ENCODE measurements around the gene ATP8A1.

The ATP8A1 gene

GRCh38 chr4:42641656-42642055, 15.2 kb downstream of the ATP8A1 start:
- no peak for DNase-seq (ENCODE audit: low read depth)
- no peak overlapping the region for H3K4me3 ChIP-seq (ENCODE audit: low read length)
- TF ChIP-seq CTCF (conservative IDR thresholded peaks at IDR 0.05; ENCODE audit: low read length) = no peak

- no peak overlapping the region for H3K4me3 ChIP-seq (ENCODE audit: low read length)
- DNase-seq (ENCODE audit: low read depth) = no peak
- TF ChIP-seq CTCF (conservative IDR thresholded peaks at IDR 0.05; ENCODE audit: low read length) = no peak
Measured at GRCh38 chr4:42641161-42641560, 15.7 kb downstream of the ATP8A1 start.

GRCh38 chr4:42640613-42641012, 16.3 kb downstream of the ATP8A1 start:
- no peak for TF ChIP-seq CTCF (conservative IDR thresholded peaks at IDR 0.05; ENCODE audit: low read length)
- no peak for DNase-seq (ENCODE audit: low read depth)
- H3K4me3 ChIP-seq (ENCODE audit: low read length) = no peak overlapping the region

GRCh38 chr4:42638993-42639392, 17.9 kb downstream of the ATP8A1 start:
- TF ChIP-seq CTCF (conservative IDR thresholded peaks at IDR 0.05; ENCODE audit: low read length) = no peak
- DNase-seq (ENCODE audit: low read depth) = no peak
- no peak overlapping the region for H3K4me3 ChIP-seq (ENCODE audit: low read length)

- H3K4me3 ChIP-seq (ENCODE audit: low read length) = no peak overlapping the region
- no peak for DNase-seq (ENCODE audit: low read depth)
- TF ChIP-seq CTCF (conservative IDR thresholded peaks at IDR 0.05; ENCODE audit: low read length) = no peak
Measured at GRCh38 chr4:42638321-42638720, 18.6 kb downstream of the ATP8A1 start.

- no peak overlapping the region for H3K4me3 ChIP-seq (ENCODE audit: low read length)
- TF ChIP-seq CTCF (conservative IDR thresholded peaks at IDR 0.05; ENCODE audit: low read length) = no peak
- DNase-seq (ENCODE audit: low read depth) = no peak
Measured at GRCh38 chr4:42637867-42638266, 19.0 kb downstream of the ATP8A1 start.

- H3K4me3 ChIP-seq (ENCODE audit: low read length) = no peak overlapping the region
- TF ChIP-seq CTCF (conservative IDR thresholded peaks at IDR 0.05; ENCODE audit: low read length) = no peak
- no peak for DNase-seq (ENCODE audit: low read depth)
Measured at GRCh38 chr4:42637104-42637503, 19.8 kb downstream of the ATP8A1 start.

Data from AG10803 (cell line).